ENCODE measurements around the gene AFAP1L2.

The AFAP1L2 gene

GRCh38 chr10:114386452-114386851 is 17.9 kb downstream of the AFAP1L2 start:
- Histone ChIP-seq H3K36me3 (ENCODE audit: control insufficient read depth, insufficient read depth, low read length, severe bottlenecking) (no peaks in the 10 kb centered on the region), H3K27me3 (replicated peaks; ENCODE audit: control insufficient read depth, insufficient read depth, low read length) (peaks cover 43% of the 10 kb centered on the region), H3K9ac (ENCODE audit: low read length) (no peak overlapping the region), H3K4me1 (ENCODE audit: control insufficient read depth, insufficient read depth, low read length) (peaks cover 7% of the 10 kb centered on the region), H3K4me3 (ENCODE audit: low read length) (no peak overlapping the region), H3K9me3 (ENCODE audit: control insufficient read depth, low read length) (no peaks in the 10 kb centered on the region)
- no peak for DNase-seq (ENCODE audit: low read depth)

- H3K9ac ChIP-seq (ENCODE audit: low read length), result no peak overlapping the region
- no peaks in the 10 kb centered on the region for H3K36me3 ChIP-seq (ENCODE audit: control insufficient read depth, insufficient read depth, low read length, severe bottlenecking)
- H3K27me3 ChIP-seq (replicated peaks; ENCODE audit: control insufficient read depth, insufficient read depth, low read length), result peaks cover 52% of the 10 kb centered on the region
- H3K4me3 ChIP-seq (ENCODE audit: low read length), result no peak overlapping the region
- no peak for DNase-seq (ENCODE audit: low read depth)
- no peaks in the 10 kb centered on the region for H3K9me3 ChIP-seq (ENCODE audit: control insufficient read depth, low read length)
- H3K4me1 ChIP-seq (ENCODE audit: control insufficient read depth, insufficient read depth, low read length), result peaks cover 7% of the 10 kb centered on the region
Measured at GRCh38 chr10:114385557-114385956, 18.7 kb downstream of the AFAP1L2 start.

- peaks cover 54% of the 10 kb centered on the region for H3K27me3 ChIP-seq (replicated peaks; ENCODE audit: control insufficient read depth, insufficient read depth, low read length)
- no peaks in the 10 kb centered on the region for H3K36me3 ChIP-seq (ENCODE audit: control insufficient read depth, insufficient read depth, low read length, severe bottlenecking)
- H3K9ac ChIP-seq (ENCODE audit: low read length), result no peak overlapping the region
- no peaks in the 10 kb centered on the region for H3K9me3 ChIP-seq (ENCODE audit: control insufficient read depth, low read length)
- no peak overlapping the region for H3K4me3 ChIP-seq (ENCODE audit: low read length)
- peaks cover 9% of the 10 kb centered on the region for H3K4me1 ChIP-seq (ENCODE audit: control insufficient read depth, insufficient read depth, low read length)
- no peak for DNase-seq (ENCODE audit: low read depth)
Measured at GRCh38 chr10:114384601-114385000, 19.7 kb downstream of the AFAP1L2 start.

GRCh38 chr10:114384181-114384580 is 20.1 kb downstream of the AFAP1L2 start:
- Histone ChIP-seq H3K4me3 (ENCODE audit: low read length) (no peak overlapping the region), H3K9ac (ENCODE audit: low read length) (no peak overlapping the region), H3K9me3 (ENCODE audit: control insufficient read depth, low read length) (no peaks in the 10 kb centered on the region), H3K27me3 (replicated peaks; ENCODE audit: control insufficient read depth, insufficient read depth, low read length) (peaks cover 54% of the 10 kb centered on the region), H3K36me3 (ENCODE audit: control insufficient read depth, insufficient read depth, low read length, severe bottlenecking) (no peaks in the 10 kb centered on the region), H3K4me1 (ENCODE audit: control insufficient read depth, insufficient read depth, low read length) (peaks cover 6% of the 10 kb centered on the region)
- DNase-seq (ENCODE audit: low read depth), result no peak

- Histone ChIP-seq H3K27me3 (replicated peaks; ENCODE audit: control insufficient read depth, insufficient read depth, low read length) (peaks cover 63% of the 10 kb centered on the region), H3K36me3 (ENCODE audit: control insufficient read depth, insufficient read depth, low read length, severe bottlenecking) (no peaks in the 10 kb centered on the region), H3K9ac (ENCODE audit: low read length) (no peak overlapping the region), H3K4me3 (ENCODE audit: low read length) (no peak overlapping the region), H3K9me3 (ENCODE audit: control insufficient read depth, low read length) (no peaks in the 10 kb centered on the region), H3K4me1 (ENCODE audit: control insufficient read depth, insufficient read depth, low read length) (peaks cover 5% of the 10 kb centered on the region)
- no peak for DNase-seq (ENCODE audit: low read depth)
Measured at GRCh38 chr10:114380797-114381196, 23.5 kb downstream of the AFAP1L2 start.

GRCh38 chr10:114380060-114380459 is 24.2 kb downstream of the AFAP1L2 start:
- H3K4me3 ChIP-seq (ENCODE audit: low read length), result no peak overlapping the region
- H3K27me3 ChIP-seq (replicated peaks; ENCODE audit: control insufficient read depth, insufficient read depth, low read length), result peaks cover 56% of the 10 kb centered on the region
- peaks cover 5% of the 10 kb centered on the region for H3K4me1 ChIP-seq (ENCODE audit: control insufficient read depth, insufficient read depth, low read length)
- H3K36me3 ChIP-seq (ENCODE audit: control insufficient read depth, insufficient read depth, low read length, severe bottlenecking), result no peaks in the 10 kb centered on the region
- H3K9me3 ChIP-seq (ENCODE audit: control insufficient read depth, low read length), result no peaks in the 10 kb centered on the region
- H3K9ac ChIP-seq (ENCODE audit: low read length), result no peak overlapping the region
- no peak for DNase-seq (ENCODE audit: low read depth)

- H3K9ac ChIP-seq (ENCODE audit: low read length), result no peak overlapping the region
- no peak for DNase-seq (ENCODE audit: low read depth)
- no peaks in the 10 kb centered on the region for H3K9me3 ChIP-seq (ENCODE audit: control insufficient read depth, low read length)
- peaks cover 52% of the 10 kb centered on the region for H3K27me3 ChIP-seq (replicated peaks; ENCODE audit: control insufficient read depth, insufficient read depth, low read length)
- H3K4me3 ChIP-seq (ENCODE audit: low read length), result no peak overlapping the region
- H3K36me3 ChIP-seq (ENCODE audit: control insufficient read depth, insufficient read depth, low read length, severe bottlenecking), result no peaks in the 10 kb centered on the region
- peaks cover 5% of the 10 kb centered on the region for H3K4me1 ChIP-seq (ENCODE audit: control insufficient read depth, insufficient read depth, low read length)
Measured at GRCh38 chr10:114379631-114380041, 24.7 kb downstream of the AFAP1L2 start.

- H3K4me1 ChIP-seq (ENCODE audit: control insufficient read depth, insufficient read depth, low read length), result peaks cover 5% of the 10 kb centered on the region
- no peak overlapping the region for H3K4me3 ChIP-seq (ENCODE audit: low read length)
- no peaks in the 10 kb centered on the region for H3K36me3 ChIP-seq (ENCODE audit: control insufficient read depth, insufficient read depth, low read length, severe bottlenecking)
- H3K27me3 ChIP-seq (replicated peaks; ENCODE audit: control insufficient read depth, insufficient read depth, low read length), result peaks cover 52% of the 10 kb centered on the region
- no peak for DNase-seq (ENCODE audit: low read depth)
- H3K9ac ChIP-seq (ENCODE audit: low read length), result no peak overlapping the region
- H3K9me3 ChIP-seq (ENCODE audit: control insufficient read depth, low read length), result no peaks in the 10 kb centered on the region
Measured at GRCh38 chr10:114376523-114376922, 27.8 kb downstream of the AFAP1L2 start.

- Histone ChIP-seq H3K9me3 (ENCODE audit: control insufficient read depth, low read length) (no peaks in the 10 kb centered on the region), H3K9ac (ENCODE audit: low read length) (no peak overlapping the region), H3K4me1 (ENCODE audit: control insufficient read depth, insufficient read depth, low read length) (peaks cover 5% of the 10 kb centered on the region)
Measured at GRCh38 chr10:114375047-114375446, 29.3 kb downstream of the AFAP1L2 start.

GRCh38 chr10:114374053-114374791 is 30.1 kb downstream of the AFAP1L2 start:
- no peak overlapping the region for H3K9ac ChIP-seq (ENCODE audit: low read length)
- H3K9me3 ChIP-seq (ENCODE audit: control insufficient read depth, low read length), result no peaks in the 10 kb centered on the region
- peaks cover 41% of the 10 kb centered on the region for H3K27me3 ChIP-seq (replicated peaks; ENCODE audit: control insufficient read depth, insufficient read depth, low read length)
- DNase-seq (ENCODE audit: low read depth), result peak; percentile 57
- H3K4me3 ChIP-seq (ENCODE audit: low read length), result no peak overlapping the region
- no peaks in the 10 kb centered on the region for H3K36me3 ChIP-seq (ENCODE audit: control insufficient read depth, insufficient read depth, low read length, severe bottlenecking)
- no peaks in the 10 kb centered on the region for H3K4me1 ChIP-seq (ENCODE audit: control insufficient read depth, insufficient read depth, low read length)

More at GRCh38 chr10:114375047-114375446, 29.3 kb downstream of the AFAP1L2 start:
- peaks cover 41% of the 10 kb centered on the region for H3K27me3 ChIP-seq (replicated peaks; ENCODE audit: control insufficient read depth, insufficient read depth, low read length)
- no peaks in the 10 kb centered on the region for H3K36me3 ChIP-seq (ENCODE audit: control insufficient read depth, insufficient read depth, low read length, severe bottlenecking)
- H3K4me3 ChIP-seq (ENCODE audit: low read length), result no peak overlapping the region
- DNase-seq (ENCODE audit: low read depth), result peak; percentile 26

GRCh38 chr10:114373631-114374030 is 30.7 kb downstream of the AFAP1L2 start:
- no peak for DNase-seq (ENCODE audit: low read depth)
- Histone ChIP-seq H3K27me3 (replicated peaks; ENCODE audit: control insufficient read depth, insufficient read depth, low read length) (peaks cover 39% of the 10 kb centered on the region), H3K9me3 (ENCODE audit: control insufficient read depth, low read length) (no peaks in the 10 kb centered on the region), H3K9ac (ENCODE audit: low read length) (no peak overlapping the region), H3K4me1 (ENCODE audit: control insufficient read depth, insufficient read depth, low read length) (no peaks in the 10 kb centered on the region), H3K36me3 (ENCODE audit: control insufficient read depth, insufficient read depth, low read length, severe bottlenecking) (no peaks in the 10 kb centered on the region), H3K4me3 (ENCODE audit: low read length) (no peak overlapping the region)

GRCh38 chr10:114372995-114373394 is 31.3 kb downstream of the AFAP1L2 start:
- no peak for DNase-seq (ENCODE audit: low read depth)
- Histone ChIP-seq H3K4me1 (ENCODE audit: control insufficient read depth, insufficient read depth, low read length) (no peaks in the 10 kb centered on the region), H3K36me3 (ENCODE audit: control insufficient read depth, insufficient read depth, low read length, severe bottlenecking) (no peaks in the 10 kb centered on the region), H3K27me3 (replicated peaks; ENCODE audit: control insufficient read depth, insufficient read depth, low read length) (peaks cover 33% of the 10 kb centered on the region), H3K9ac (ENCODE audit: low read length) (no peak overlapping the region), H3K4me3 (ENCODE audit: low read length) (no peak overlapping the region), H3K9me3 (ENCODE audit: control insufficient read depth, low read length) (no peaks in the 10 kb centered on the region)
